Measurements from ENCODE around the gene SORBS1. TPM values are rescaled to one million over a fixed set of nuclear protein-coding genes. Genes with fewer than 3 reads are reported as not detected.

SORBS1 gene
- total RNA-seq, 1 donor from 2014 or later: 416 TPM

DNA sequence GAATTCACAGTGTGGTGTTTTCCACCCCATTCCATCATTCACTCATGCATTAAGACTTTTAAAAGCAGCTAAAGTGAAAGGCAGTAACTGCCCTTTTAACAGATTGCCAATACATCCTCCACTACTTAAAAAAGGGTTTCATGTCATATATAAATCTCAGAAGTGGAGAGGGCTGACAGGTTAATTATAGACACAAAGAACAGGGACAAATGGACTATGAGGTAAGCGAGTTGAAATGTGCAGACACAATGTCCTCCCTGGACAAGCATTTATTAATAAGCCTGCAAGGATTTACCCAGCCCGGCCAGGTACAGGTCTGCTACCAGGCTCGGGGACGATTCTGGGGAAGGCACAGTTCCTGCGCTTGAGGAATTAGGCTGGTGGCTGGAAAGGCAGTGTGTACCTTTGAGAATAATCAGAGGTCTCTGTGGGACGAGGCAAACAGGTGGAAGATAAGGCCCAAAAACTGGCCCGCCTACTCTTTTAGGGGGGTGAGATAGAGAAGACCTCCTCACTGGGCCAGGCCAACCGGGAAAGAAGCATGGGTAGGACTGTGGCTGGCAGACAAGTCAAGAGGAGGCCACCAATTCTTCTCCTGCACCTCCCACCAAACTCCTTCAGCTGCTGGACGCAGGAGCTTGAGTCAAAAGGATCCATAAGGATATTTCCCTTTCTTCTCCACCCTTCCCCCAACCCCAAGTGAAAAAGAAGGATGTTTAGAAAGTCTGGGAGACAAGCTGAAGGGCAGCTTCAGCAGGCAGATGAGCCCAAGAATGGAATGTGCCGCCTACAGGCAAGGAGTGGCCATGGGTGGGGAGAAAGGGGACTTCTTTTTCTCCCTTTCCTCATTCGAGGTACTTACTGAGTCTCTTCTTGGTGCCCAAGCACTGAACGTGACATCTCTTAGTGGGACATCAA, 271.9 kb downstream of the SORBS1 start:
- DNase-seq (ENCODE audit: low spot score in 2 of 2): no peak
- Histone ChIP-seq H3K4me3 (peak overlapping the region; percentile 98 to 99), H3K4me1 (peaks cover 8 to 38% of the 10 kb centered on the region in 2 donors), H3K9me3 (no peaks in the 10 kb centered on the region), H3K36me3 (no peaks in the 10 kb centered on the region), H3K27ac (peak overlapping the region; percentile 88 to 89), H3K27me3 (no peaks in the 10 kb centered on the region)
- intact Hi-C loops (cut with DNase I): no loop called here
- TF ChIP-seq, protein P1, sequence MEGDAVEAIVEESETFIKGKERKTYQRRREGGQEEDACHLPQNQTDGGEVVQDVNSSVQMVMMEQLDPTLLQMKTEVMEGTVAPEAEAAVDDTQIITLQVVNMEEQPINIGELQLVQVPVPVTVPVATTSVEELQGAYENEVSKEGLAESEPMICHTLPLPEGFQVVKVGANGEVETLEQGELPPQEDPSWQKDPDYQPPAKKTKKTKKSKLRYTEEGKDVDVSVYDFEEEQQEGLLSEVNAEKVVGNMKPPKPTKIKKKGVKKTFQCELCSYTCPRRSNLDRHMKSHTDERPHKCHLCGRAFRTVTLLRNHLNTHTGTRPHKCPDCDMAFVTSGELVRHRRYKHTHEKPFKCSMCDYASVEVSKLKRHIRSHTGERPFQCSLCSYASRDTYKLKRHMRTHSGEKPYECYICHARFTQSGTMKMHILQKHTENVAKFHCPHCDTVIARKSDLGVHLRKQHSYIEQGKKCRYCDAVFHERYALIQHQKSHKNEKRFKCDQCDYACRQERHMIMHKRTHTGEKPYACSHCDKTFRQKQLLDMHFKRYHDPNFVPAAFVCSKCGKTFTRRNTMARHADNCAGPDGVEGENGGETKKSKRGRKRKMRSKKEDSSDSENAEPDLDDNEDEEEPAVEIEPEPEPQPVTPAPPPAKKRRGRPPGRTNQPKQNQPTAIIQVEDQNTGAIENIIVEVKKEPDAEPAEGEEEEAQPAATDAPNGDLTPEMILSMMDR (IDR thresholded peaks at IDR 0.05): no peak

DNA sequence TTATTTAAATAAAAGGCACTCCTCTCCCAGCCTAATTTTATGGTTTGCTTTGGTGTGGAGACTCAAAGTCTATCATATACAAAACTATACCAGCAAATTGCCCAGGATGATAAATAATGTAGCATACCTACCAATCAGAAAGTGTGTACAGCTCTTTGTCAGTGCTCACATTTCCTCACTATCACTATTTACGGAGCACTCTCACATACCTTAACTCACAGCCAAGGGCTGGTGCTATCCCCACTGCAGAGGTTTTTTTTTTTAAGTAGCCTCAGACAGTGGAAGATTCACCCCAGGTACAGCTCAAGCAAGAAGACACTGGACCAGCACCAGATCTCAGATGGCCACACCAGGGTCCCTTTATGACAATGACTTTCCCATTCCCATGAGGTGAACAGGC, 272.9 kb downstream of the SORBS1 start:
- Histone ChIP-seq H3K4me3 (peak overlapping the region; percentile 98 to 99), H3K27me3 (no peaks in the 10 kb centered on the region), H3K27ac (peak overlapping the region; percentile 88 to 89), H3K9me3 (no peaks in the 10 kb centered on the region), H3K36me3 (no peaks in the 10 kb centered on the region), H3K4me1 (peaks cover 8 to 38% of the 10 kb centered on the region in 2 donors)
- intact Hi-C loops (cut with DNase I): no loop called here
- TF ChIP-seq, protein P1 (IDR thresholded peaks at IDR 0.05): no peak
- no peak for DNase-seq (ENCODE audit: low spot score in 2 of 2)

DNA sequence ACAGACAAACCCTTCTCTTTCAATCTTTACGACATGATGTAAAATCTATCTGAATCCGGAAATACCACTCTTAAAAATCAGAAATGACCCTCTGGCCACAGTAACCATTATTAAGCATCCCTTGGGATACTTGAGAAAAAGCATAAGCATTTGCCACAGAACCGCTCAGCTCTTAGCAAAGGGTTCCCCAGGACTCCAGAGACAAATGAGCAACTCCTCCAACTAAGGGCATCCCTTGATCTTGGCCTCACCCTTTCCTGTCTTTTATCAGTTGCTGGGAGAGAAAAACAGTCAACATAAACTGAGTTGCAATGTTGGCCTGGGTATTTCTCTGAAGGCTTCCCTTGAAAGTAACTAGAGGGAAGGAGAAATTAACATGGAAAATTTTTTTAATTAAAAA, 273.9 kb downstream of the SORBS1 start:
- H3K36me3 ChIP-seq: no peaks in the 10 kb centered on the region
- H3K4me1 ChIP-seq: peaks cover 8 to 38% of the 10 kb centered on the region in 2 donors
- TF ChIP-seq, protein P1 (IDR thresholded peaks at IDR 0.05): no peak
- peak overlapping the region; percentile 88 to 89 for H3K27ac ChIP-seq
- DNase-seq (ENCODE audit: low spot score in 2 of 2): no peak
- peak overlapping the region in 1 of 2 donors; percentile 99 for H3K4me3 ChIP-seq
- H3K9me3 ChIP-seq: no peaks in the 10 kb centered on the region
- intact Hi-C loops (cut with DNase I): no loop called here
- H3K27me3 ChIP-seq: no peaks in the 10 kb centered on the region

DNA sequence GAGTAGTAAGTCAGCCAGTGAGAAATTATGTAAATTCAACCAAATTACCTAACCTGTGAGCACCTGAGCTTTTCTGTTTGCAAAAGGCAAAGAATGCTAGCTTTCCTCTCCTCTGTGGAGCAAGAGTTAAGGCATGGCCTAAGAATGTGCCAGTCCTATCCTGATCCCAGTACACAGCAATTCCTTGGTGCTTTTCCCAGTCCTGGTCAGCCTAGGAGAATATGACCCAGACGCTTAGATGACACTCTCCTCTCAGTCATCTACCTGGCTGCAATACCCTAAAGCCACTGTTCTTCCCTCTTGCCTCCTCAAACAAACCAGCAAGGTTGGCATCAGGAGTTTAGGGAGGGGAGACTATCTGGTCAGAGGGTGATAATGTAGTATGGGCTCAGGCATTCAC, 274.5 kb downstream of the SORBS1 start:
- no peaks in the 10 kb centered on the region for H3K9me3 ChIP-seq
- no peak for DNase-seq (ENCODE audit: low spot score in 2 of 2)
- H3K36me3 ChIP-seq: no peaks in the 10 kb centered on the region
- H3K4me3 ChIP-seq: peak overlapping the region in 1 of 2 donors; percentile 99
- intact Hi-C loops (cut with DNase I): no loop called here
- peaks cover 8 to 39% of the 10 kb centered on the region in 2 donors for H3K4me1 ChIP-seq
- H3K27ac ChIP-seq: peak overlapping the region; percentile 88 to 89
- TF ChIP-seq, protein P1 (IDR thresholded peaks at IDR 0.05): no peak
- H3K27me3 ChIP-seq: no peaks in the 10 kb centered on the region

DNA sequence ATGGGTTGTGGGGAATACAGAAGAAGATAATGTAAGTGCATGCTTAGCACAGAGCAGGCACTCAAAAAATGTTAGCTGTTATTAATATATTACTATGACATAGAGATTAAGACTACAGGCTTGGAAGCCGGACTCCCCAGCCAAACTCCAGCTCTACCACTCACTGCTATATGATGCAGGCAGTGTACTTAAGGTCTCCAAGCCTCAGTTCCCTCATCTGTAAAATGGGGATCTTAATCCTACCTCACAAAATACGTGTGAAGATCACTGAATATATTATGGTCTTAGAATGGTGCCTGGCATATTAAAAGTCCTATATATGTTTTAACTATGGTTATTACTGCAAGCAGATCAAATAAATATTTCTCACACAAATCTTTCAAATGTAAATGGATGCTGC, 275.6 kb downstream of the SORBS1 start:
- peak overlapping the region; percentile 88 to 89 for H3K27ac ChIP-seq
- peaks cover 8 to 40% of the 10 kb centered on the region in 2 donors for H3K4me1 ChIP-seq

More for the DNA sequence above, 275.6 kb downstream of the SORBS1 start:
- Histone ChIP-seq H3K27me3 (no peaks in the 10 kb centered on the region), H3K4me3 (peak overlapping the region in 1 of 2 donors; percentile 99), H3K9me3 (no peaks in the 10 kb centered on the region), H3K36me3 (no peaks in the 10 kb centered on the region)
- intact Hi-C loops (cut with DNase I): no loop called here
- DNase-seq (ENCODE audit: low spot score in 2 of 2): no peak
- TF ChIP-seq, protein P1 (IDR thresholded peaks at IDR 0.05): no peak

Measured in ascending aorta (tissue), 2 donors.